ENCODE measurements around the gene LMCD1.

Gene LMCD1, protein sequence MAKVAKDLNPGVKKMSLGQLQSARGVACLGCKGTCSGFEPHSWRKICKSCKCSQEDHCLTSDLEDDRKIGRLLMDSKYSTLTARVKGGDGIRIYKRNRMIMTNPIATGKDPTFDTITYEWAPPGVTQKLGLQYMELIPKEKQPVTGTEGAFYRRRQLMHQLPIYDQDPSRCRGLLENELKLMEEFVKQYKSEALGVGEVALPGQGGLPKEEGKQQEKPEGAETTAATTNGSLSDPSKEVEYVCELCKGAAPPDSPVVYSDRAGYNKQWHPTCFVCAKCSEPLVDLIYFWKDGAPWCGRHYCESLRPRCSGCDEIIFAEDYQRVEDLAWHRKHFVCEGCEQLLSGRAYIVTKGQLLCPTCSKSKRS

DNA sequence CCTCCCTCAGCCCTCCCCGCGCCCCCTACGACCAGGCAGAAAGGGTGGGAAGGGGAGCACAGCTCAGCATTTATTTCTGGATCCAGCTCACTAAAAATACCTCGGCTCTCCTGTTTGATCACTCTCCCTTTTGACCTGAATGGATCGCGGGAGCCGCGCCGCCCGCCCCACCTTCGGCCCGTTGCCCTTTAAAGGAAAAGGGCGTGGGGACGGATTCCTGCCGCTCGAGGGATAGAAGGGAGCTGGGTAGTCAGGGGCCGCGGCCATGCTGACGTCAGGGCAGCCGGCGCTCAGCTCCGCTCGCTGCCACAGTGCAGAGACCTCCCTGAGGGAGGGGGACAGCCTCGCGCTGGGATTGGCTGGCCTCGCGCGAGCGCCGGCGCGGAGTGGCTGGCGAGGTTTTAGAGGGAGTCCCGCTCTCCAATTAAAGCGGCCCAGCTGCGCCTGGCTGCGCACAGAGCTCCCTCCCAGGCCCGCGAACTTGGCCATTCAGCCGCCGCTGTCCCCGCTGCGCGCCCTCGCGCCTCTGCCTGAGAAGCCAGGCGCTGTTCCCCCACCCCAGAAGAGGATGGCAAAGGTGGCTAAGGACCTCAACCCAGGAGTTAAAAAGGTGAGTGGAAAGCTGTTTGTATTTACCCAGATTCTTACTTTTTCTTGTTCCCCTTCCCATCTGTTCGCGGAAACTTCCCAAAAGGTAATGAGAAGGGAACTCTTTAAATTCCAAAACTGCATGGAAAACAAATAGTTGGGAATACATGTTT, at the start of gene LMCD1:
Gene LMCD1, plus strand, starts transcription at position 453 of the 761 bp plus-strand sequence. Its CDS starts 116 bp downstream, at position 569.
- DNase-seq = peak; percentile 87

DNA sequence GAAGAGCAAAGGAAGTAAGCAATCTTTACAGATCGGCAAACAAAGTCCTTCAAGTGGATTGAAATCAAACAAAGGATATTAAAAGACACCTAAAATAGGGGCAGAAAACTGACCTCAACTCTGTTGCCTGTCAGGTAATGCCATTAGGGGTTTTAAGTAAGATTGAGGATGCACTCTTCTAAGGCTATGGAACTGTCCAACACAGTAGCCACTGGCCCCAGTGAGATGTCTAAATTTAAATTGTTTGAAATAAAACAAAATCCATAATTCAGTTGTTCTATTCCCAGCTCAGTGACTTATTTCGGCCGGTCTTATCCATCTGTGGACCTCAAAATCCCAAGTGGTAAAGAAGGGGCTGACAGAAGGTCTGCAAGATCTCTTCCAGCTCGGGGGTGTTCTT, 49.5 kb upstream of the LMCD1 start:
- no peak for DNase-seq

- no peak for DNase-seq
Measured at GRCh38 chr3:8453153-8453552, 48.5 kb upstream of the LMCD1 start.

- DNase-seq = no peak
Measured at GRCh38 chr3:8455526-8456411, 45.9 kb upstream of the LMCD1 start.

GRCh38 chr3:8456412-8456811, 45.2 kb upstream of the LMCD1 start:
- no peak for DNase-seq

DNA sequence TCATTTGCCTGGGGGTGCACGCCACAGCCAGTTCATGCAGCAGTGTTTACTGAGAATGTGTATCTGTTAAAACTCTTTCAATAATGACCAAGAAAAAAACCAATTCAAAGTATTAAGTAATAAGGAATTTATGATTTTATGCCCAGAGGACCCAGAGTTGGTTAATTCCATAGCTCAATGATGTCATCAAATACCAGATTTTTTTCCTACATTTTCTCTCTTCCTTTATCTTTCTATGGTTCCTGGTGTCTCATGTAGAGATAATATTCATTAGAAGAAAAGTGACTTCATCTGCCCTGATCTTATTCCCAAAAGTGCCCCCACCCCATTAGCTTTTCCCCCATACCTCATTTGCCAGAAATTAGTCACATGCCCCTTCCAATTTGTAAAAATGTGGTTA, 44.6 kb upstream of the LMCD1 start:
- no peak for DNase-seq

- DNase-seq = no peak
Measured at GRCh38 chr3:8458238-8458661, 43.4 kb upstream of the LMCD1 start.

DNA sequence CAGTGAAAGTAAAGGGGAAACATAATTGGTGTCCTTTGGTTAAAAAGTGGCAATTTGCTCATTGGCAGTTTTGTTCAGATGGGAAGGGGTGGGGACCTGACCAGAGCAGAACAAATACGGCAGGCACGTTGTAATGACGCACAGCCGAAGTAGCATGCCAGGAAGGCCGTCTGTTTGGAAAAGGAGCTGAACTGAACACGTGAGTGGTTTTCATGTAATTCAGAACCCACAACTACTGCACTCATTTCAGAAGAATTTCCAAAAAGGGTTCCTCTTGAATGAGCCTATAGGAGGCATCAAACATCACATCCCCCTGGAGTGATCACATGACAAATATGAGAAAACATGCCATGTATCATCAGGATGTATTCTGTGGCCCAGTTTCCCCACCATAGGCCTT, 42.9 kb upstream of the LMCD1 start:
- DNase-seq = no peak

DNA sequence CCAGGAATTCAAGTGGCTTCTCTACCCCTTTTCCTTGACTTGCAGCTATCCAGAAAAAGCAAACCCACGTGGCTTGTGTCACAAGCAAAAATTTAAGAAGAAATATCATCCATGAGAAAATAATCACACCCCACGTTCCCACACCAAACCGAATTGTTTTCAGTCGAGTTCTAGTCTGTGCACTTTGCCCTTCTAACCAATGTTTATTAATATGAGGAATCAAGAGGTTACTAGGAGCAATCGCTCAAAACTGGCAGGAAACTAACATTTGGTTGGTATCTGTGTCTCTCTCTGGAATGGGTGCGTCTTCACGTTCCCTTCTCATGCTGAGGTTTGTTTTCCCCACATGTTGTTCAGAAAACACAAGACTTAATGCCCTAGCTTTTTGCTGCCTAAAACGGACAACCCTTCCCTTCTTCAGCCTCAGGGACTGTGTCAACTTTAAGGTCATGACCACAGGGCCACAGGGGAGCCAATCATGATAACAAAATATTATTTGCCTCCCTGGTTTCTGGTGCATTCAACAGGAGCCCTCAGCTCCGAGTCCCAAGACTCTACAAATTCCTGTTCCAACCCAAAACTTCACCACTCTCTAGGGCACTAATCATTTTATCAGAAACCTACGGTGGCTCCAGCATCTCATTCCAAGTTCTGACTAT, 41.4 kb upstream of the LMCD1 start:
- no peak for DNase-seq

DNA sequence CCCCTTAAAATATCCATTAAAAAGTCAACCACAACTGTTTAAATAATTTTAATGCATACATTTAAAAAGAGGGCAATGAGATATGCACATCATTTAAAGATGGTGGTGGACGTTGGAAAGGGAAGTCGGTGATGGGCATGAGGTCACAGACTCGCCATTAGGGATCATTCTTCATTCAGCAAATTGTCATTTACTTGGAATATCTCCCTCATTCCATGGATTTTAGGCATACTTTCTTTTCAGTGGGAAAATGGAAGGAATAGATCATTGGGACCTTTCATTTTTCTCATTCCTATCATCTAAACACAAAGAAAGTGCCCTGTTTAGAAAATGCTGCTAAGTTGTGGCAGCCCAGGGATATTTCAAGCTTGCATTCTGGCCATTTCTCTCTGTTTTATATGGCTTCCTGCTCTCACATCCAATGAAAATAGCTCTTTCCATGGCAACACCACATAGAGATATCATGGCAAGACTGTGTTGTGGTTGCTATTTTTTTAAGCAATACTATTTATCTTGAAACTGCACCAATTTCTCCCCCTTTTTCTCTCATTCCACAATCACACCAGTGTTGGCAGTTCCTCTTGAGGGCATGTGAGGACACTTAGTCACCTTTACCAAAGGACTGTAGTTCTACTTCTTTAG, 40.7 kb upstream of the LMCD1 start:
- DNase-seq = no peak

- no peak for DNase-seq
Measured at GRCh38 chr3:8464668-8465067, 37.0 kb upstream of the LMCD1 start.

GRCh38 chr3:8466526-8466925, 35.1 kb upstream of the LMCD1 start:
- no peak for DNase-seq

DNA sequence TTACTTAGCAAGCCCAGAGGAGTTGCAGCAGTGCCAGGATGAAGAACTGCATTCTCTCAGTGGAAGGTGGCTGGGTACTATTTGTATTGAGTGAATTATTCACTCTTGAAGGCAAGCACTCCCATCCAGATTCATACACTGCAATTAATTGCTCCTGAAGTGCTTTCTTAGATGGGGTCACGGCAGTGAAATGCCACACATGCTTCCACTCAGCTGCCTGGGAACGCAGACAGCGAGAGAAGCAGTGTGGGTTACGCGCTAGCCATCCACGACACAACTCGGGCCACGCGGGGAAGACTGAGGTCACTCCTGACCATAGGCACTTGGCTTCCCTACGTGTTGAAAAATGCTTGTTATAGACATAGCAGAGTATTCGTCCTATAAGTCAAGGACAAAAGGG, 30.8 kb upstream of the LMCD1 start:
- DNase-seq = no peak

GRCh38 chr3:8472549-8472948, 29.1 kb upstream of the LMCD1 start:
- DNase-seq = no peak

DNA sequence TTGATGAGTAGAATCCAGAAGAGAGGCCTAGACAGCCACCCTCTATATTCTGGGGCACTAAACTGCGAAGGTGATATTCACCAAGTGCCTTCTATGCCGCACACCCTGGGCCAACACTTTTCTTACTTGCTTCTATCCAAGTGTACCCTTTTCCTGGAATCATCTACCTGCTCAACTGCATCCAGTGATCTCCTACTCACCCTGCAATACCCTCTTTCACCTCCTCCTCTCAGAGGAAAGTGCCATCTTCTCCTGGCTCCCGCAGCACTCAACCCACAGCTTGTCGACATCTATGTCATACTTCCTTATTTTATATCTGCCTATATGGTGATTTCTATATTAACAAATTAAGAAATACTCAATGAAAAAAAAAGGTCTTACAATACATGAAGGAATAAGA, 28.6 kb upstream of the LMCD1 start:
- DNase-seq = no peak

DNA sequence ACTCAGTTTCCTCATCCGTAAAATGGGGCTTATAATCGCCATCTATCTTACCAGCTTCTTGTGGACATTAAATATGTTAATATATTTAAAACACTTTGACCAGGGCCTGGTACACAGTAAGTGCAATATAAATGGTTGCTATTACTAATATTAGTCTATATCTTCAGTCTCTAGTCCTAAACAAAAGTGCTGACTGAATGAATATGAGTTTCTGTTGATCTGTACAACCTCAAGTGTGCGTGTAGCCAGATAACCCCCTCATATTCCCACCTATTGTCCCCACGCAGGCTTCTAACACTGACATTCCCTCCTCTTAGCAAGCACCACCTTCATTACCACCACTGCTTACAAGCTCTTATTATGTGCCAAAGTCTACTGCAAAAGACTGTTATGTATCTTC, 27.6 kb upstream of the LMCD1 start:
- no peak for DNase-seq

GRCh38 chr3:8474991-8475390, 26.6 kb upstream of the LMCD1 start:
- DNase-seq = no peak

DNA sequence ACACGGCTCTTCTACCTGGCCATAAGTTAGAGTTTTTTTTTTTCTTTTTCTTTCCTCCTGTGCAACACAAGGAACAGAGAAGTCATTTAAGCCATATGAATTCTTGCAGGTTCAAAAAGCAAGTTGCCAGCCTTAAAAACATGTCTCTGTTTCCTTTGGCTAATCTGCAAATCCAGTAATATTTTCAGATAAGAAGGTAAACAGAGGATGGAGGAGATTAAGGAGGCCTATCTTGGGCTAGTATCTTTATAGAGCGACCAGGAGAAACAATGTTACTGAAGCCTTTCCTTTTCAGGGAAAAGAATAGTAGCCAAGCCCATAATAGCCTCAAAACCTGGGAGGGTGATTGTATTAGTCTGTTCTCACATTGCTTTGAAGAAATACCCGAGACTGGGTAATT, 20.9 kb upstream of the LMCD1 start:
- no peak for DNase-seq

DNA sequence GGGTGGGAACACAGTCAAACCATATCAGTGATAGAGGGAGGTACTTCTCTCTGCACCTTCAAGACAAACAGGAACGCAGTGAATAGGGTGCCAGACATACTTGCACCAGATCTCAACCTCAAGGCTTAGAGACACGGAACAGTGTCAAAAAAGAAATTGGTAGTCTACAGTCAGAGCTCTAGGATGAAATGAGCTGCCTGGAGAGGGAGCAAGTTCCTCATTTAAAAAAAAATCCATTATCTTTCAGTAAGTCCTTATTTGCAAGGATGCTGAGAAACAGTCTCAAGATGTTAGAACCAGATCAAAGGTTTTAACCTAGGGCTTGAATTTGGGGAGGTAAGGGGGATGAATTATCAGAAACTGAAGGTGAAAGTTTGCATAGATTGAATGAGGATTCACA, 20.2 kb upstream of the LMCD1 start:
- no peak for DNase-seq

GRCh38 chr3:8482263-8482662, 19.4 kb upstream of the LMCD1 start:
- no peak for DNase-seq

DNA sequence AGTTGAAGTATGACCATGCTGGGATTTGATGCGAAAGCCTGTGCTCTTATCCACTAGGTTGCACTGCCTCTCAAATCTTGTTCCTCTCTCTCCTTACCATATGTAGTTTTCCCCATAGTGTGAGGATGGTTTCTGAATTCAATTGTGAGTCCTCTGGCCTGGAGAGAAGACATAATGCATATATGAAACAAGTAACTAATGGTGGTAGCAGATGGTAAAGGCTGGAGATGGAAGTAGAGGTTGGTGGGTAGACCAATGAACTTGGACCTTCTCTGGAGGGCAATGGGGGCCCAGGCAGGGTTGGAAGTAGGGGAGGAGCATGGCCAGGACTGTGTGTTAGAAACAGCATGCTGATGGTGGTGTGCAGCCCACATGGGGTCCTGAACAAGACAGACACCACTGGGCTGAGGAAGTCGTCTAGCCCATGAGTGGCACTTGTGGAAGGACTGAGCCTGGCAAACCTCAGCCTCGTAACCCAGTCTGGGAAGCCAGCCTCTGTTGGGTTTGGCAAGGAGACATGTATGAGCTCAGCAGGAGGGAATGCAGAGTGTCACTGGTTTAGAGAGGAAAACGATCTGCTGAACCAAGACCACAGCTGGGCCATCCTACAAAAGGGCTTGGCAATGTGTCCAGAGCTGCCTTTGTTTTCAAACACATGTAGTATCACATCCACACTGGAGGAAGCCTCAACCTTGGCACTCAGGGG, 18.5 kb upstream of the LMCD1 start:
- no peak for DNase-seq

Data from activated CD8-positive, alpha-beta memory T cell treated with anti-CD3 and anti-CD28 coated beads, Interleukin-2, amount 50 U/mL, for 48 hours (primary cell).